Activated T-helper 1 cell treated with anti-CD3 and anti-CD28 coated beads, Interleukin-2, amount 50 U/mL, for 16 hours (primary cell): ENCODE data around the gene COL23A1.

Experiments used
- DNase-seq, 2 donors: peaks; one replicate each; pipeline ENCODE4 v3.0.0-alpha.2; 2020; ENCODE audit warnings: low read depth in 1 of 2, low spot score in 1 of 2

COL23A1 gene

DNA sequence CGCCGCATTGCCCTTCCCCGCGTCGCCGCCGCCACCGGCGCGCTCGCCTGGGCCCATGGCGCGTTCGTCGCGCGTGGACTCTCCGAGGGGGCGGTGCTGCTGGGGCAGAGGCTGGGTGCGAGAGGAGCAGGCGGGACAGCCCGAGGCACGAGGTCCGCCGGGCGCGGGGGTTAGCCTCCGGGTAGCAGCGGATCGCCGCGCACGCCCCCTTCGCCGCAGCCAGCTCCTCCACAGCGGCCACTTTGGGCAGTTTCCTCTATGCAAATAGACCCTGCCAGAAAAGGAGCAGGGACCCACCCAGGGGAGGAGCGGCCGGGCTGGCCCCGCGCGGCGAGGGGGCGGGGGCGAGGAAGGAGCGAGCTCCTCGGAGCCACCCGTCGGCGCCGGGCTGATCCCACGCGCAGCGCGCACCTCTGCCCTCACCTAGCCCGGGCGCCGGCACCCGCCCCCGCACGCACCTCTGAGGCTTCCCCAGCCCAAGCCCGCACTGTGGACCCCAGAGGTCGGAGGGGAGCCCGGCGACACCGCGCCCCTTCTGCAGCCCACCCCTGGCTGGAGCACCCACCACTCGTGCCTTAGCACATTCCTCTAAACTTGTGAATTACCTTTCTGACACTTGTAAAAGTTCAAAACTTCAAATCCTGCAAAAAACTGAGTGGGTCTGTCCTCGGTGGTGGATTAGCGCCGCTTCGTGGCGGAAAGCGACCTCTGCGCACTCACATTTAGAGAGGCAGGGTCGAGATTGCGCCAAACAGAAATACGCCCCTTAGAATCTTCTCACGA, at the start of gene COL23A1:
Gene COL23A1, minus strand, starts transcription at position 253 of the 783 bp plus-strand sequence.
- no peak for DNase-seq

GRCh38 chr5:178637356-178638074, 47.3 kb upstream of the COL23A1 start:
- no peak for DNase-seq

DNA sequence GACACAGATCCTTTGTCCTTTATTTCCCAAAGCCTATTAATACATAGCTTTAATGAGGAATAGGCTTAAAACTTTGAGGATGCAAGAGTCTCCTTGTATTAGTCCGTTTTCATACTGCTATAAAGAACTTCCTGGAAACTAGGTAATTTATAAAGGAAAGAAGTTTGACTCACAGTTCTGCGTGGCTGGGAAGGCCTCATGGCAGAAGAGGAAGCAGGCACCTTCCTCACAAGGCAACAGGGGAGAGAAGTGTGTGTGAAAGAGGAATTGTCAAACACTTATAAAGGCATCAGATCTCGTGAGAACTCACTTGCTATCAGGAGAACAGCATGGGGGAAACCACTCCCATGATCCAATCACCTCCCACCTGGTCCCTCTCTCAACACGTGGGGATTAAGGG, 42.1 kb upstream of the COL23A1 start:
- DNase-seq, result no peak

GRCh38 chr5:178630951-178631350, 40.8 kb upstream of the COL23A1 start:
- no peak for DNase-seq

GRCh38 chr5:178630475-178630930, 40.3 kb upstream of the COL23A1 start:
- DNase-seq, result no peak

DNA sequence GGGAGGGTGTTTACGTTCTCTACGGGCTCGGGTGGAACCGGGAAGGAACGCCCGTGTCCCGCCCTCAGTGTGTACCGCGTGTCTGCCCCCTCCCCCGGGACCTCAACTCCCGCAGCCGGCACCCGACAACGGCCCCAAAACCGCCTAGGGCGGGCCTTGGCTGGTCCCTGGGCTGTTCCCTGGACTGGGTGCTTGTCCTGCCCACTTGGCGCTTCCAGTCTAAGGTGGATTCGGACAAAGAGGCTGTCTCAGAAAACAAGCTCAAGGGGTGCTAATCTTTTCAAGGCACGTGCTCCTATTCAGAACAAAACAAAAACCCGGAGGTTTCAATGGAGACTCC, 37.0 kb upstream of the COL23A1 start:
- DNase-seq, result no peak

- peak; percentile 91 to 97 for DNase-seq
Measured at GRCh38 chr5:178626484-178627258, 36.5 kb upstream of the COL23A1 start, which contains the start of gene CLK4. Gene CLK4 (minus strand): TSS chr5:178627050. CDS start chr5:178623416, 3,634 bp downstream.

DNA sequence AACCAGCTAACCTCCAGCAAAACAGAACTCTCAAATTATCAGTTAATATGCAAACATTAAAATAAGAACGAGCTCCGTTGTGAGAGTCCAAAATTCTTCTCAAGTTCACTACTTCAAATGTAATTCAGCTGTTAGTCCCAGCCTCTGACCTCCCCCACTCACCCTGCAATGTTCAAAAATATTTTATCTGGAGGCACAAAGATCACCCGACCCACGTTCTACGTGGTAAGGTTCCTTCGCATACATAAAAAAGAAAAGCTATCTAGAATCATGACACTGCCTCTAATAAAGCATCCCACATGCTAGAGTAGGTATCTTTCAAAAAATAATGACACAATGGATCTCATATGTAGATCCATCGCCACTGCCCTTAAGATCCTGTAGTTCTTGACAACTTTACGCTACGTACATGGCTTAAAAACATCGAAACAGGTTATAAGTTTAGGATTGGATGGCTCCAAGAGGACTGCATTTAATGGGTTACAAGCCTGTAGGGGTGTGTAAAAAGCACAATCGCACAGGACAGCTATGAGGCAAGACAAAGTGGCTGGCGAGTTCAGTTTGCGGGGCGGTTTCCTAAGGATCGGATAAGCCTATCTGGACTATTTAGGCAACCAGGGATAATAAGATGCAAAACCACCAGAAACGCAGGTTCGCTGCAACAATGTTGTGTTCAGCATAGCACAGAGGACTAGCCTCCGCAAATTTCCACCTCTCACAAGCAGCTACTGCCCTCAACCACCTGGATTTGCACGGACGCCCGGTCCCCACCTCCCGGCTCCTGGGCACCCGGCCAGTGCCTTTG, 35.7 kb upstream of the COL23A1 start:
- no peak for DNase-seq

DNA sequence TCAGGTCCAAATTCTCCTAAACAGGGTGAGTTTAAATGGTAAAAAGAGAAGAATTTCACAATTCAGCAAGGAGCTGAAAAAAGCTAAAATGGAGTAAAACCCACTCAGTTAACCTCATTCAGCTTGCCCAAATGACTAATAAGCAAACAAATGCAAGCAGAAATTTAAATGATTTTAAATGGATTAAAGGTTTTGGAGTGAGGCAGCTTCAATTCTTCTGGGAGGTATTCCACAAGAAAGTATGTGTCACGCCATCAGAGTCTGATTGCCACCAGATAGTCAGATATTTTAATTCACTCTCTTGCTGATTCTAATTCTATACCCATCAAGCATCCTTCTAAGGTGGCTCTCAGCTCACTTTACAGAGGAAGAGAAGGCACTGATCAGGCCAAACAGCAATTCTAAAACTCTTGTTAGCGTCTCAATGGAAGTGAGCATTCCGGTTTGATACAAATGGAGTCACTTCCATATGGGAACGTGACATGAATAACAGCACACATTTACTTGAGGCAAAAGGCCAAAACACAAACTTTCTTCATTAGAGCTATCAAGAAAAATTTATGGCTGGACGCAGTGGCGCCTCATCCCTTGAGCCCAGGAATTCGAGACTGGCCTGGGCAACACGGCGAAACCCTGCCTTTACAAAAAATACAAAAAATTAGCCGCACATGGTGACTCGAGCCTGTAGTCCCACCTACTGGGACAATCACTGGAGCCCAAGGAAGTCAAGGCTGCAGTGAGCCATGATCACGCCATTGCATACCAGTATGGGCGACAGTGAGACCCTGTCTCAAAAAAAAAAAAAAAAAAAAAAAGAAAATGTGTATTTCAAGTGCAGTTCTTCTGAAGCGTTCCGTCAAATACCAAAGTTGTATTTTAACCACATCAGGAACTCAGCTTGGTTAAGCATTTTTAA, 34.7 kb upstream of the COL23A1 start:
- DNase-seq, result no peak

DNA sequence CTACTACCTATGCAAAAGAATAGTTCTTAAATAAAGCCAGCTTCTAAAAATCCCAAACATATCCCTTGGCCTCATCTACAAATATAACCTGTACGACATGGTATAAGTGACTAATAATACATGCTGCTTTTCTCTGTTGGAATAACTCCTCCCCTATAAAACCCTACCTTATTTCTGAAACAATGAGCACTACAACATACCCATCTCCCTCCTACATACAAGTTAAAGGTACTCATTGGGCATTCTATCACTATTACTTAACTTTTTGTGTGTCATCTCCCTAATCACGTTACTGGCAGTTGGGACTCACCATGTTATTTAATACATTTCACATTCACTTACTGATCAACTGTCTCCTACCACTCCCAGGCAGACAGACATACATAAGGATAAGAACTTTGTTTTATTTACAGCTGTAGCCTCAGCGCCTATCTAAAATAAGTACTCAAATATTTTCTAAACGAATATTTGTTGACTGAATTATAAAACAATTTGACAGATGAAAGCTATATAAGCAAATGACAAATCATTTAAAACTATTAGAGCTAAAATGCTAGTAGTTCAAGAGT, 32.6 kb upstream of the COL23A1 start:
- DNase-seq, result no peak

DNA sequence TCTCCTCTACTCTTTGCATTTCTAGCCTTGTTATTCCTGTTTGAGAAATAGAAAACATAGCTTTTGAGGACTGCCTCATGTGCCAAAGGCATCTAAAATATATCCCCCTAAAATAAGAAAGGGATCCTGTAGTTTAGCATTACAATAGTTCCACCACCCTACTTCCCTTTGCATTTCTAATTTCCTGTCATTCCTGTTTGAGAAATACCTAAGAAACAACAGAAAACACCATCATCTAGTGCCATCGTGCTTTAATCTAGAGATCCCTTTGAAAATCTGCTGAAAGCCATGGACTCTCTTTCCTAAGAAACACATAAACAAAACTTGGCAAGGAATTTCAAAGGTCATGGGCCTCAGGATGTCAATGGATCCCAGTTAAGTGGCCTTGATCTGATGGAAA, 29.2 kb upstream of the COL23A1 start:
- no peak for DNase-seq

- DNase-seq, result no peak
Measured at GRCh38 chr5:178612299-178612698, 22.1 kb upstream of the COL23A1 start.

DNA sequence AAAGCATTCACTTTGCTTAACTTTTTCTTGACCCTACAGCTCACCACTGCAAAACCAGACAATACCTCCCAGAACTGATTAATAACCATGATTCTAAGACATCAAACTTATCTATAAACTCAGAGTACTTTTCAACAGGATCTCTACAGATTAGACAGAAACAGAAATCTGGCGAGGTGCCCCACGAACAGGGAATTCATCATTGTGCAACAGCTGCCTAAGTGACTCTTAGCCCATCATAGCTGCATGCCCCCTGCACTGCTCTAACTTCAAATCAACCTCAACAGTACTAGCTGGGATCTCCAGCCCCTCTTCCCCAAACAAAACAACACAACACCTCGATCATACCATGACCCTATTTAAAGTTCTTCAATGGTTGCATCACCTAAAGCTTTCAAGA, 16.1 kb upstream of the COL23A1 start:
- no peak for DNase-seq

DNA sequence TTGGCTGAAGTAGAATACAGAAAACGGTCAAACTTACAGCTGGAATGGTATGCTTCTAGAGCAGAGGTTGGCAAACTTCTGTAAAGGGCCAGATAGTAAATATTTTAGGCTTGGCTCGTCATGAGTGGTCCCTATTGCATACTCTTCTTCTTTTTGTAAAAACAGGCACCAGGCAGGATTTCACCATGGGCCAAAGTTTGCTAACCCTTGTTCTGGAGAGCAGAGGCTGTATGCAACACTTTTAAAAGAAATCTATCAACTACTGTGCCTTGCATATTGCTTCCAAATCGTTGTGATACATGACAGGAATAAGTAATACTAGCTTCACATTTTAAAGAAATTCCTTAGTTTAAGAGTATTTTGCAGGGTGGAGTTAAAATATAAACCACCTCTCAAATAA, 15.6 kb upstream of the COL23A1 start:
- DNase-seq, result no peak

- no peak for DNase-seq
Measured at GRCh38 chr5:178602752-178603151, 12.6 kb upstream of the COL23A1 start.

DNA sequence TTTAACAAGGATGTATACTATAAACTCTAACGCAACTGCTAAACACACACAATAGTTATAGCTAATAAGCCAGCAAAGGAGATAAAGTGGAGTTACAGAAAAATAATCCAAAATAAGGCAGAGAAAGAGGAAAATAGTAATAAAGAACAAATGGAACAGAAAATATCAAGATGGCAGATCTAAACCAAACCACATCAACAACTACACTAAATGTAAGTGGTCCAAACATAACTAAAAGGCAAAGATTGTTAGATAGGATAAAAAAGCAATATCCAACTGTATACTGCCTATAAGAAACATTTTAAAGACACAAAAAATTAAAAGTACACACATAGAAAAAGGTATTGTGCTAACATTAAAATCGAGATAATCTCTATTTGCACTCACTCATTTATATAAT, 5.6 kb upstream of the COL23A1 start:
- no peak for DNase-seq

- DNase-seq, result no peak
Measured at GRCh38 chr5:178595150-178595549, 5.0 kb upstream of the COL23A1 start.

DNA sequence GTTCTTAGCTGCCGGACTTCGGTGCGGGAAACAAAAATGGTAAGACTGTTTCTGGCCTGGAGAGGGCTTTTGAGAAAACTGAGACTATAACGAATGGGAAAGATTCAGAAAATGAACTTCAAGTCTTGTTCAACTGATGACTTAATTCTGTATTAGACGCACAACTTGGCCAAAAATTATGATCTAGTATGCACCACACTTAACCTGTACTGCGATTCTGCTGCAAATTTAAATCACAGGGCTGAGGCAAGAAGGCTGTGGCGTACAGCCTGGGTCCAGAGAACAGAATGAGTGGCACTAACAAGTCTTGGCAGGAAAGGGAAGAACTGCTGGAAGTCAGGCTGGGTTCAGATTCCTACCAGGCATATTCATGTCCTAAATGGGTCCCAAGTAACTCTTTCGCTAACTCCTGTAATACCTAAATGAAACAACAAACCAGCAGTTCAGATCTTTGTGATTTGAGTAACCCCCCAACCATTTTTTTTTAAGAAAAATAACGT, 781 bp upstream of the COL23A1 start:
- DNase-seq, result no peak
